ENCODE results near the gene STK32B. TPM values are rescaled to one million over a fixed set of nuclear protein-coding genes. Genes with fewer than 3 reads are reported as not detected.

STK32B gene
- total RNA-seq, 2 experiments from 2014 or later: not detected

DNA sequence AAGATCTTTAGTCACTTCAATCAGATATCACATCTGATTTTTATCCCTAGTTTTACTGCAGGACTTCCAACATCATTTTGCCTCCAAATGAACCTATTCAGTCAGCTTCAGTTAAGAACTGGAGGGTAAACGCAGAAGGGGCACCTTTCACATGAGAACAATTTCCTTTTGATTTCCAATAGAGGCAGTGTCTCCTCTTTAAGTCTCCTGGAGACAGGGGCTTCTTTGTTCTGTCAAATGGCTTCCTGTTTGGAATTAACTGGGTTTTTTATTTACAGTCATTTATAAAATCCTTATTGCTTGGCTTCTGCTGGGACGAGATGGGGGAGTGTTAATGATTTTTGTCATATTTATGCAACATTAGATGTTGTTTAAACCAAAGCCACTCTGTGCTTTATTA lies 164.0 kb downstream of the STK32B start:
- Histone ChIP-seq H3K4me1 (ENCODE audit: insufficient read depth, low read length, poor library complexity, severe bottlenecking) (no peaks in the 10 kb centered on the region), H3K79me2 (ENCODE audit: insufficient read depth, low read depth, low read length) (no peaks in the 10 kb centered on the region), H3K4me2 (ENCODE audit: low read length) (no peak overlapping the region), H3K4me3 (ENCODE audit: low read depth, low read length, poor library complexity, severe bottlenecking) (no peak overlapping the region), H3K36me3 (ENCODE audit: insufficient read depth, low read length) (no peaks in the 10 kb centered on the region), H3K9me3 (ENCODE audit: low read length) (no peaks in the 10 kb centered on the region), H4K20me1 (ENCODE audit: insufficient read depth, low read length) (no peaks in the 10 kb centered on the region), H3K9me2 (ENCODE audit: insufficient read depth, low read length) (0 out of 2 replicates have a peak, but pooled peaks cover 3% of the 10 kb centered on the region), H2AFZ (ENCODE audit: low read length) (no peak overlapping the region), H3K27ac (ENCODE audit: low read depth, low read length, poor library complexity, severe bottlenecking) (no peak overlapping the region)
- intact Hi-C loops (cut with micrococcal nuclease; ENCODE audit: unreplicated experiment): no loop called here
- ChIA-PET CTCF (ENCODE audit: unreplicated experiment) (no interaction called here), POLR2A (no interaction called here)
- no peak for DNase-seq (ENCODE audit: low spot score)
- no peak for TF ChIP-seq EZH2phosphoT487 (IDR thresholded peaks at IDR 0.05; ENCODE audit: borderline replicate concordance, low read depth, low read length)
- TF ChIP-seq, protein P1, sequence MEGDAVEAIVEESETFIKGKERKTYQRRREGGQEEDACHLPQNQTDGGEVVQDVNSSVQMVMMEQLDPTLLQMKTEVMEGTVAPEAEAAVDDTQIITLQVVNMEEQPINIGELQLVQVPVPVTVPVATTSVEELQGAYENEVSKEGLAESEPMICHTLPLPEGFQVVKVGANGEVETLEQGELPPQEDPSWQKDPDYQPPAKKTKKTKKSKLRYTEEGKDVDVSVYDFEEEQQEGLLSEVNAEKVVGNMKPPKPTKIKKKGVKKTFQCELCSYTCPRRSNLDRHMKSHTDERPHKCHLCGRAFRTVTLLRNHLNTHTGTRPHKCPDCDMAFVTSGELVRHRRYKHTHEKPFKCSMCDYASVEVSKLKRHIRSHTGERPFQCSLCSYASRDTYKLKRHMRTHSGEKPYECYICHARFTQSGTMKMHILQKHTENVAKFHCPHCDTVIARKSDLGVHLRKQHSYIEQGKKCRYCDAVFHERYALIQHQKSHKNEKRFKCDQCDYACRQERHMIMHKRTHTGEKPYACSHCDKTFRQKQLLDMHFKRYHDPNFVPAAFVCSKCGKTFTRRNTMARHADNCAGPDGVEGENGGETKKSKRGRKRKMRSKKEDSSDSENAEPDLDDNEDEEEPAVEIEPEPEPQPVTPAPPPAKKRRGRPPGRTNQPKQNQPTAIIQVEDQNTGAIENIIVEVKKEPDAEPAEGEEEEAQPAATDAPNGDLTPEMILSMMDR (conservative IDR thresholded peaks at IDR 0.05; ENCODE audit: low read length): no peak
- BruUV-seq (replicated peaks): no TSS peak

DNA sequence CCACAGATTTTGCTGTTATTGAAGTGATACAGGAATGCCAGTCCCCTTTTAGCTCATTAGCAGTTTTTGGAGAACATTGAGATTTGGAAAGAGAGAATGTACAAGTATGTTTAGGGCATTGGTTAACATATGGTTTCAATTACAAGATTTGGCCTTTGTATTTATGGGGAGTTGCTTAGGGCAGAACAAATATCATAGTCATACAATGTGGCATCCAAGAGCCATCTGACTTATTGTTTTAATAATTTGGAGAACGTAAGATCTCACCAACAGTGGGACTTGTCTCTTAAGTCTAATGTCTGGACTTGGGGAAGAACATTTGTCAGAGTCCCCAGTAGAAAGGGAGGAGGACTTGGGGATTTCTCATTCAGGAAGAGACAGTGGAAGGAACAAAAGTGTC lies 166.1 kb downstream of the STK32B start:
- TF ChIP-seq EZH2phosphoT487 (IDR thresholded peaks at IDR 0.05; ENCODE audit: borderline replicate concordance, low read depth, low read length): no peak
- TF ChIP-seq, protein P1 (conservative IDR thresholded peaks at IDR 0.05; ENCODE audit: low read length): no peak
- no peak for DNase-seq (ENCODE audit: low spot score)
- H3K4me1 ChIP-seq (ENCODE audit: insufficient read depth, low read length, poor library complexity, severe bottlenecking): no peaks in the 10 kb centered on the region
- CTCF ChIA-PET (ENCODE audit: unreplicated experiment): no interaction called here
- H3K4me2 ChIP-seq (ENCODE audit: low read length): no peak overlapping the region
- intact Hi-C loops (cut with micrococcal nuclease; ENCODE audit: unreplicated experiment): no loop called here
- H3K27ac ChIP-seq (ENCODE audit: low read depth, low read length, poor library complexity, severe bottlenecking): no peak overlapping the region
- H3K79me2 ChIP-seq (ENCODE audit: insufficient read depth, low read depth, low read length): no peaks in the 10 kb centered on the region
- H3K9me3 ChIP-seq (ENCODE audit: low read length): no peaks in the 10 kb centered on the region
- no peaks in the 10 kb centered on the region for H3K36me3 ChIP-seq (ENCODE audit: insufficient read depth, low read length)
- H3K9me2 ChIP-seq (ENCODE audit: insufficient read depth, low read length): 0 out of 2 replicates have a peak, but pooled peaks cover 3% of the 10 kb centered on the region
- POLR2A ChIA-PET: no interaction called here
- no peak overlapping the region for H2AFZ ChIP-seq (ENCODE audit: low read length)
- no peaks in the 10 kb centered on the region for H4K20me1 ChIP-seq (ENCODE audit: insufficient read depth, low read length)
- no peak overlapping the region for H3K4me3 ChIP-seq (ENCODE audit: low read depth, low read length, poor library complexity, severe bottlenecking)
- BruUV-seq (replicated peaks): no TSS peak

DNA sequence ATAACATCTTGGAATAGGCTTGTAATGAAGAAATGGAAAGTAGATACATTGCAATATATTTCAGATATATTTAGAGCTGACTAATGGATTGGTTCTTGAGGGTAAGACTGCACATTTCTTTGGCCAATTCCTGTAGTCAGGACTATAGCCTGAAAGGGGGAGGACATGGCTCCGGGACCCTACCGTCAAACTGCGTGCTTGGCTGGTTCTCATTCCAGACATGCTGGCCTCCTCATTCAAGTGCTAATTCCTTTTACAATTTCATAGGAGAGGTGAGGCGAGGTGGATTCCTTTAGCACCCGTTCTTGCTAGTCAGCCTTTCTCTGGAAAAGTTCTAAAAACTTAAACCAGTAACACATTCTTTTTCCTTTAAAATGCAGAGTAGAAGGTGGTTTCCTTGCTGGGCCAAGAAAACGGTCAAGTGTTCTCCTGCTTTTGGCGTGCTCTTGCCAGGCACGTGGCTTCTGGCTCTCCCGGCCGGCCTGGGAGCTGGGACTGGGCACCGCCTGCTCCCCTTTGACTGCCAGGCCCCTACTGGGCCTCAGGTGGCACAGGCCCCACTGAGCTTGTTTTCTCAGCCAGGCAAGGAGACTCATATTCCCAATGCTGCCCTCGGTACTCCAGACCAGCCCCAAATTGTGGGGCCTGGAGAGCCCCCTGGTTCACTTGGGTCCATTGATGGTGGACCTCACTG lies 167.2 kb downstream of the STK32B start:
- TF ChIP-seq, protein P1 (conservative IDR thresholded peaks at IDR 0.05; ENCODE audit: low read length): no peak
- no peak for TF ChIP-seq EZH2phosphoT487 (IDR thresholded peaks at IDR 0.05; ENCODE audit: borderline replicate concordance, low read depth, low read length)
- intact Hi-C loops (cut with micrococcal nuclease; ENCODE audit: unreplicated experiment): no loop called here
- H4K20me1 ChIP-seq (ENCODE audit: insufficient read depth, low read length): no peaks in the 10 kb centered on the region
- H3K36me3 ChIP-seq (ENCODE audit: insufficient read depth, low read length): no peaks in the 10 kb centered on the region
- no peak overlapping the region for H2AFZ ChIP-seq (ENCODE audit: low read length)
- 0 out of 2 replicates have a peak, but pooled peaks cover 3% of the 10 kb centered on the region for H3K9me2 ChIP-seq (ENCODE audit: insufficient read depth, low read length)
- POLR2A ChIA-PET: no interaction called here
- no TSS peak for BruUV-seq (replicated peaks)
- no peak overlapping the region for H3K27ac ChIP-seq (ENCODE audit: low read depth, low read length, poor library complexity, severe bottlenecking)
- no peaks in the 10 kb centered on the region for H3K4me1 ChIP-seq (ENCODE audit: insufficient read depth, low read length, poor library complexity, severe bottlenecking)
- no peak overlapping the region for H3K4me3 ChIP-seq (ENCODE audit: low read depth, low read length, poor library complexity, severe bottlenecking)
- DNase-seq (ENCODE audit: low spot score): no peak
- no peaks in the 10 kb centered on the region for H3K79me2 ChIP-seq (ENCODE audit: insufficient read depth, low read depth, low read length)
- CTCF ChIA-PET (ENCODE audit: unreplicated experiment): no interaction called here
- no peaks in the 10 kb centered on the region for H3K9me3 ChIP-seq (ENCODE audit: low read length)
- no peak overlapping the region for H3K4me2 ChIP-seq (ENCODE audit: low read length)
